Hindlimb muscle (tissue), 1 donor: ENCODE results near the gene EPHB2. TPM values are rescaled to one million over a fixed set of nuclear protein-coding genes. Genes with fewer than 3 reads are reported as not detected.

Source experiments
- DNase-seq: peaks from one replicate; pipeline ENCODE4 v3.0.0-alpha.2; 2013
- polyA plus RNA-seq: library from polyadenylated mRNA; unstranded; fragments of 120-200 nt; gene quantifications from one replicate; pipeline ENCODE4 v1.2.1, GENCODE V29; 2013; ENCODE audit not compliant: insufficient read length

The EPHB2 gene
- polyA plus RNA-seq, 1 donor = 15.2 TPM

DNA sequence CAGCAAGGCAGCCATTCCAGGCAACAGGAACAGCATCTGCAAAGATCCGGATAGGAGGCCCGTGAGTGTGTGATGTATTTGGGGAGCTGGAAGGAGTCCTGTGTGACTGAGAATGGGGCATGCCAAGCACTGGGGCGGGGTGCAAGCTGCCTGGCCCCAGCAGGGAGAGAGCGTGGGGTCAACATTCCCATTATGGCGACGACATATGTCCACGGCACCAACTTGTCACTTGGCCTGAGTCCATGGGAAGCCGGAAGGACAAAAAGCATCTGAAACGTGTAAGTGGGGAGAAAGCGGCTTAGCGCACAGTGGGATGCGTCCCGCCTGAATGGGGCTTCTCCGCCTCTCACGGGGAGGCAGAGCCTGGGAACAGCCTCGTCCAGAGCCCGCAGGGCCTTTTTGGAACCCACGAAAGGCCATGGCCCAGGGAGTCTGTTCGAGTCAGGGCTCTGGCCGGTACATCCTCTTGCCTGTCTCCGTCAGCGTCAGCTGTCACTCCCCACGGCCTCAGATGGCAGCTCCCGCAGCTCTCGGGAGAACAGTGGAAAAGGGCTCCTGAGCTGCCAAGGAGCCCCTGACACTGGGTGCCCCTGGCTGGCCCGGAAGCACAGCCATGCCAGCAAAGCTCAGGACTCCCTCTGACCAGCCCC is 12.4 kb downstream of the EPHB2 start:
- DNase-seq = no peak

DNA sequence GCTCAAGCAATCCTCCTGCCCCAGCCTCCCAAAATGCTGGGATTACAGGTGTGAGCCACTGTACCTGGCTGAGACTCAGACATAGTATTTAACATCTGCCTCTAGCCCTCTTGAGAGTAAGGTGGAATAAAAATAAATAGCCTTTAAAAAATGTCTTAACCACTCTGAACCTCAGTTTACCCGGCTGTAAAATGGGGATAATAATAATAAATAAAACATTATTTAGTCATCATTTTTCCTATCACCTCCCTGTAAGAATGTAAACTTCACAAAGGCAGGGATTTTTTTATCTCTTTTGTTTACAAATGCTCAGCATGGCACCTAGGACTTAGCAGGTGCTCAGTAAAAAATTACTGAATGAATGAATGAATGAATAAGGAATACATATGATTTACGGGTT is 17.2 kb downstream of the EPHB2 start:
- DNase-seq = no peak

DNA sequence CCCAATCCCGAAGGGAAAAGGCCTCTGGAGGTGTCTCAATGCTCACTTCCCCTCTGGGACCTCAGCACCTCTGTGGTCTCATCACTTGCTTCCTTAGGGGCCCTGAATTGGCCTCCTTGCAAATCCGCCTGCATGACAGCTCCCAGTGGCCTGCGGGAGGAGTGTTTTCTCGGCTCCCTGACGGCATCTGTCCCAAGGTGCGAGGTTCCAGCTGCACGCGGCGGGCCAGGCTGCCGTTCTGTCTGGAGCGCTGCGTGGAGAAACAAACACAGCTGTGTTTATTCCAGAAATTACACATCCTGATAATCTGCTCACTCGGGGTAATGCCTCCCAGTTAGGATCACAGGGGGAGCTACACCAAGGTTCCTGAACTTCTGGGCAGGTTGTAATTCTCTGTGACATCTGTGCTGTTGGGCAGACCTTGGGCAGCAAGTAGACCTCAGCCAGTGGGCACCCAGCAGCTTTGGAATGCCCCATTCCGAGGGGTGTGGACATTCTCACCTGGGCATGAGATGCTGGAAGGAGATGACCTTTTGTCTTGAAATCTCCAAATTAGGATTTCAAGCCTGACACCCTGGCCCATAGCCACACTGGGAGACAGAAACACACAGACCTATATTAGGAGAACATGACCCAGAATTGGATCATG is 18.2 kb downstream of the EPHB2 start:
- no peak for DNase-seq

DNA sequence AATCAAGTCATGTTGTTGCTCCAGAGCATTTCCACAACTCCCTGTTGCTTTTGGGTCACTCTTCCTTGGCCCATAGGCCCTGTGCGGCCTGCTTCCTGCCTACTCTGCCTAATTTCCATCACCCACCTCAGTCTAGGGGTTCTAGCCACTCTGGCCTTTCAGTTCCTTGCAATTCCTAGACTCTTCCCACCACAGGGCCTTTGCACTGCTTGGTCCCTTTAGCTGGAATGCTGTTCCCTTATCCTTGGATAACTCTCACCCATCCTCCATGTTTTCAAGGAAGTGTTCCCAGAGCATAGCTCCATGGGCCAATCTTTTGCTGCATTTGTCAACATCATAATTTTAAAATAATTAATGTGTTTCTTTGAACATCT is 18.7 kb downstream of the EPHB2 start:
- no peak for DNase-seq

DNA sequence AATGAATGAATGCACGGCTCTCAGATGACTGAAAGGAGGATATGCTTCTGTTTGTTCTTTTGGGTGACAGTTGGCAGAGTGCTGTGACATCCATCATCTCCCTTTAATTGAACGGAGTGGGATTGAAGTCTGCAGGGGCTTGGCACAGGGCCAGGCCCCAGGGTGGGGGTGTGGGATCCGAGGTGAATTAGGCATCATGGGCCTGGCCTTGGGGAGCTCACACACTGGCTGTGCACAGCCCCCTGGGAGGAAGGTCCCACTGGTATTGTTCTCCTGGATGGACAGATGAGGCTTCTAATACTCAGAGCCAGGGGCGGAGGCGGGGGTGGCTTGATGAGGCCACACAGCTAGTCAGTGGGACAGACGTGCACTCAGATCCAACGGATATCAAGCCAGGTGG is 19.3 kb downstream of the EPHB2 start:
- DNase-seq = no peak

DNA sequence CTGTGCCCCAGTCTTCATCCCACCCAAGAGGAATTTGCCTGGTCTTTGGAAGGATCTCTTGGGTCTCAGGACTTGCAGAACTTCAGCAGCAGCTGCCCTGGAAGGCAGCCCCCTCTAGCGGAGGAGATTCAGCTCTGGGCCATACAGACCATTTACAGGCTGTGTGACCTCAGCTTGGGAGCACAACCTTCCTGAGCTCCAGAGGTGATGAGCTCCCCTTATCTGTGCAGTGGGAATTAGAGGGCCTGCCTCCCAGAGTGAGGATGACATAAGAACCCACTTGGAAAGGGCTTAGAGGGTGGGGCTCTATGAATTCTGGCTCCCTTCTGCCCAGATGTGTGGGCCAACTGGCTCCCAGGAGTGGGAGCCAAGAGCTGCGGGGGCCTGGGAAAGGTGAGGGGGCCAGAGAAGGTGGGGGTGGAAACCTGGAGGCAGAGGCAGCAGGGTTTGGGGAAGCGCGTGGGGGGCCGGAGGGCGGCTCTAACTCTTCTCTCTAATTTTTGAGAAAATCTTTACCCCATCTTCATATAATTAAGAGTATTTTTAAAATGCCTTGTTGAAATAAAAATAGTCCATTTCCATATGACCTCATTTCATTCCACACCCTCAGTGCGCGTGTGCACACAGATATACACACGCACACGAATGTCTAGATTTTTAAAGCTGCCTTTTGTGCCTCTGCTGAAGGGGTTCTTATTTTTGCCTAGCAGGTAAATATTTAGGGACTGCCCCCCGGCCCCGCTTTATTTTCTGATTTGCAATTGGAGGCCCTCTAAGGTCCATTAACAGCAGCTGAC is 21.5 kb downstream of the EPHB2 start:
- peak; percentile 33 for DNase-seq

DNA sequence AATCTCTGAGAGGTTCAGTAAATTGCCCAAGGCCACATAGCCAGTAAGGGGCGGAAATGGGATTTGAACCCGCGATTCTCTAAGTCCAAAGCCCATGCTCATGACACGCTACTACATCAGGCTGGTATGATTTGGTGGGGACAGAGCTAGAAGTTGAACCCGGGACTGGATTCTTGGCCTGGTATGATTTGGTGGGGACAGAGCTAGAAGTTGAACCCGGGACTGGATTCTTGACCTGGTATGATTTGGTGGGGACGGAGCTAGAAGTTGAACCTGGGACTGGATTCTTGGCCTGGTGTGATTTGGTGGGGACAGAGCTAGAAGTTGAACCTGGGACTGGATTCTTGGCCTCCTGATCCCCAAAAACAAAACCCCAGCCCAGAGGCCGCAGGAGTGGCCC is 23.0 kb downstream of the EPHB2 start:
- no peak for DNase-seq

DNA sequence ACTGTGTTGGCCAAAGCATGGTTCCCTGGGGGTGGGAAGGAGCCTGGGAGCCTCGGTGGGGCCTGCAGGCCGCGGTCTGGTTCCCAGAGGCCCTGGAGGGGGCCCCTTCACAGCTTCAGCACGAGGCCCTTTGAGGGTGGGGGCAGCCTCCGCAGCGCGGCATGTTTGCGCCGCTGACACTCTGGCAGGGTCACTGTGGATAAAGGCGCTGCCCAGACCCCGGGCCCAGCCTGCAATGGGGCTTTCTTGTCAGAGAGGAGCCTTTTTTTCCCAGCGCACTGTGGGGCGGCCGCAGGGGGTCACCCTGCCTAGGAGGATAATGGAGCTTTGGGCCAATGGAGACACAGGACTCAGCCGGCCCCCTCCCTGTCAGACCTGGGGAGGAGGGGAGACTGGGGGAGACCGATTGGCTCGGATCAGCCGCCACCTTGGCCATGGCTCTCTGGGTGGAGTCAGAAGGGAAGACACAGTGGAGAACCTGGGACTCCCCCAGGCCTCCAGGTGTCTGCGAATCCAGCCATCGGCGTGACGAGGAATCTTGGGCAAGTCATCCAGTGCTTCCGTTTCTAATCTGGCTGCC is 26.0 kb downstream of the EPHB2 start:
- DNase-seq = no peak

DNA sequence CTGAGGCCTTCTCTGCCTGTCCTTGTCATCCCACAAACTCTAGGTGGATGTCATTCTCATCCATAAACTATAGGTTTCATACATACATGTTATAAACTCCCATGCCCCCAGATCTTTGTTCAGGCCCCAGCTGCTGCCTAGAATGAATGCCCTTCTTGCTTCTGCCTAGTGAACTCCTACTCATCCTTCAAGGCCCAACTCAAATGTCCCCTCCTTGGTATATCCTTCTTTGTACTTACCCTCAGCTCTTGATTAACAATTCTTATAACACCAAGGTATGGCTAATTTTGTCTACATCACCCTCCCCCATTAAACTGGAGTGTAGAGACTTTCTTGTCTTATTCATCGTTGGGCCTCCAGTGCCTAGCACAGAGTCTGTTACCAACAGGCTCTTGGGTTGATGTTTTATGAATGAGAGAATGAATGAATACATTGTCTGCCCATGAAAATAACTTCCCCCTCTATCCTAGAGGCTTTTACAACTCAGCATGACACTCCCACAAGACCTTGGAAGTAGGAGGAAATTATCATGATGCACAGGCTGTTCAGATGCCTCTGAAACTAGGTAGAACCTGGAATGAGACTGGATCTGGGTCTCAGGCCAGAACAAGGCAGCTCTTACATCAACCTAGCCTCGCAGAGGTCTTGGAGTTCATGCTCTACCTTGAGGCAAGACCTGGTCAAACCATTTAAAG is 26.9 kb downstream of the EPHB2 start:
- DNase-seq = no peak

DNA sequence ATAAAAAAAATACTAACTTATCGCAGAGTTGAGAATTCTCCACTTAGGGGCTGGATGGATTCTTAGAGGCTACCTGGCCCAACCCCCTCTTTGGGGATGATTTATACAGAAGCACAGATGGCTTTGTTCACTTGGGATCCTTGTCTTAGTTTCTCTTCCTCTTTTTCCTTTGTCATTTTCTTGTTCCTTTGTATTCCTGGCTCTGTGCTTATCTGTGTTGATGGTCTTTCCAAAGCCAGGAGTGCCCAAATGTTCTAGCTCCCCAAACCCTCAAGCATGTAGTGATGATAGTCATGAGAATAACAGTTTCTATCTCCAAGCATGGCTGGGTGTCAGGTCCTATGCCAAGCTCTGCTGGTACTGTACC is 27.4 kb downstream of the EPHB2 start:
- DNase-seq = no peak

DNA sequence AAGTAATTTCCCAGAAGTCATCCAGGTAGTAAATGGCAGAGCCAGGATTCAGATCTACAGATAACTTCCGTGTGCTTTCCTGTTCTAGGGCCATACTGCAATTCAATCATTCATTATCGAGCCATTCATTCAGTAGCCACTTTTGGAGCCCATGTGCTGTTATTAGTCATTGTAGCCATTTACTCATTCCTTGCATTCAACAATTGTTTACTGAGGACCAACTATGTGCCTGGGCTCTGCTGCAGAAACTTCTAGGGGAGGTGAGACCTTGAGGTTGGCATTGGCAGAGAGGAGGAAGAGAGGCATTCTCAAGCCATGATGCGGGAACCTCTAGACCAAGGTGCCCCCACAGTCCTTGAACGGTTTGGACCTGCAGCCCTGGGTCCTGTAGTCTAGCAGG is 27.9 kb downstream of the EPHB2 start:
- no peak for DNase-seq

DNA sequence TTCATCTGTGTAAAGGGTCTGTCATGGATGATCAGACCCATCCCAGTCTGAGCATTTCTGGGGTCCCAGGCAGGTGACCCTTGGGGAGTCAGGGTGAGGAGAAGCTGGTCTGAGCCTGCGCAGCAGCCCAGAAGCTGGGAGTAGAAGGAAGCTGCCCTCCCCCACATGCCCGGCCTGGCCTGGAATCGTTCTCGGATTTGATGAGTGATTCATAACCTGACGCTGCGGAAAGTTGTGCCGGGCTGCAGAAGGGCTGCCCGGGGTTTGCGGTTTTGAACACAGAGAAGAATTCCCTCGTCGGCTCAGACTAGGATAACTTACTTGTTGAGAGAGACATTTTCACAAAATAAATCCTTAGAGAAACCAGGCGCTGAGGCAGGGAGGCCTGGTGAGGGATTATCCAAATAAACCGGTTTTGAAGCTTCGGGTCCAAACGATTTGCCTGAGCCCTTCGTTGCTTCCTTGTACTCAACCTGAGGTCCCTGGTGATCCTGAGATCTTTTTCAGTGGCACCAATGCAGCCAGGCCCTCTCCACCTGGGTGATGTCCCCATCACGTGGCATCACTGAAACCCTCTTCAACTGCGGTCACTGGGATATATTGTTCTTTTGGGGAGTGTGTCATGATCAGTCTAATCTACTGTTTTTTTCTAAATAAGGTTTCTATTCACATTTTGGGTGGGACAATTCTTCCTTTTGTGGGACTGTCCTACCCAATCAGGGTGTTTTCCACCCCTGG is 29.2 kb downstream of the EPHB2 start:
- no peak for DNase-seq

DNA sequence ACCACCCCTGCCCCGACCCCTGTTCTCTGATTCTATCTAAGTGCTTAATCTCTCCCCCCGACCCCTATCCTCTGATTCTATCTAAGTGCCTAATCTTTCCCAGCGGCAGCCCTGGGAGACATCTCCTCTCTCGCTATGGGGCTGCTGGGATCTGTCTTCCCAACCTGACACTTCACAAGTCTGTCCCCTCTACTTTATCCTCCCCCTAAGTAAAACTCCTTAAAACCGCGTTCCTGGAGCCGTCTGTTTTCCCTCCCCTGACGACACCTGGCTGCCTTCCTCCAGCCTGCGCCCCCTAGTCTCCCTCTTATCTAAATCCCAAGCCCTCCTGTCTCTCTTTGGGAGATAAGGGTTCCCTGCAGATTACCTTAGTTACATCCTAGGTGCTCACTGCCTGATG is 30.5 kb downstream of the EPHB2 start:
- DNase-seq = no peak

DNA sequence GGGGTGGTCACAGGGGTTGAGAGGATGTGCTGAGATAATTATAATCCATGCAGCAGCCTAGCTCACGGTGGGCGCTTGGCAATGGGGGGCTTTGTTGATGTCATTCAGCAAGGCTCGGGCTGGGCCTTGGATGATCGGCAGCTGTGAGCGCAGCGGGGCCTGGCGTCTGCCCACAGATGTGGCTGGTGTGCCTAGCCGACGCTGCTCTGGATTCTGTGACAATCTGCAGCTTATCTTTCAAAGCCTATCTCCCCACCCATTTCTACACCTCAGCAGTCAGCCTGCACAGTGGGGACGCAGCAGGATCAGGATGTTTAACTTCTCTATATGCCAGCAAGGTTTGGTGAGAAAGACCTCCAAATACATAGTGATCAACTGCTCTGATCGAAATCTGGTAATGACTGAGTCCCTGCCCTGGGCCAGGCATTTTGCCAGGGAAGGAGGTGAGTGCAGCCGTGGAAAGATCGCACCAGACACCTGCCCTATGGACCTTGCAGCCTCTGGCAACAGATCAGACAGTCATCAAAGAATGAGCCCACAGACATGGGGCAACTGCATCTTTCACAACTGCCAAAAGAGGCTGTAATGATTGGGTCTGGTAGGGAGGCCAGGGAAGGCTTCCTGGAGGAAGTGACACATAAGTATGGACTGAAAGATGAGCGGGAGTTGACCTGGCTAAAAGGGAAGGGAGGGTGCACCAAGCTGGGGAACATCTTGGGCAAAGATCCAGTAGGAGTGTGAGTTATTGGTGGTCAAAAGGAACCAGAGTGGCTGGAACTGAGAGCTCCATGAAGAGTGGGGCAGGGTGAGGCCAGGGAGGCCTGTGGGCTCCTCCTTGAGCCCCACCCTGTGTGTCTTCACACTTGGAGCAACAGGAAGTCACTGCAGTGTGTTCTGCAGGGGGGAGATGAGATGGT is 35.3 kb downstream of the EPHB2 start:
- no peak for DNase-seq

DNA sequence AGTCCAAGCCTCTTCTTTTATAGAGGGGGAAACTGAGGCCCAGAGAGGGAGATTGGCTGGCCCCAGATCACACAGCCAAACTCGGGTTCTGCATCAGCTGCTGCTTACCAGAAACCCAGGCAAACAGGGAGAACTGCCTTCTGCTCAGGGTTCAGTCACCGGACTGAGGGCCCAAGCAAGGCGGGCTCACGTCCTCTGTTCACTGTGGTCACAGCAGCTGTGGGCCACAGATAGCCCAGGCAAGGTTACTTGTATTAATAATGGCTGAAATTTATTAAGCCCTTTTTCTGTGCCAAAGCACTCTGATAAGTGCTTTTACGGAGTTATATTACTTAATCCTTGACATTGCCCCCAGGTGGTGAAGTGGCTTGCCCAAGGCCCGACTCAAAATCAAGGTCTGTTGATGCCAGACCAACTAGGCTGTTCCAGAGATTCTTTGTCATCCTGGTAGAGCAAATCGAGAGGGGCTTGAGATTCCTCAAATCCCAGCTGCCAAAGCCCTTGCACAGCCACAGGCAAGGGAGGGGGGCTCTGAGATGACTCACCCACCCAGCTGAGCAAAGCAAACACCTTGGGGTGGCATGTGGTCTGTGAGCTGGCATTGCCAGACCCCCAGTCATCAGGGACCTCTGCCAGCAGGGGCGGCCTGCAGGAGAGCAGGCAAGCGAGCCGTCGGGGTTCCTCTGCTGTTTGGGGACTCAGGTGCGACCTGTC is 36.5 kb downstream of the EPHB2 start:
- DNase-seq = no peak

DNA sequence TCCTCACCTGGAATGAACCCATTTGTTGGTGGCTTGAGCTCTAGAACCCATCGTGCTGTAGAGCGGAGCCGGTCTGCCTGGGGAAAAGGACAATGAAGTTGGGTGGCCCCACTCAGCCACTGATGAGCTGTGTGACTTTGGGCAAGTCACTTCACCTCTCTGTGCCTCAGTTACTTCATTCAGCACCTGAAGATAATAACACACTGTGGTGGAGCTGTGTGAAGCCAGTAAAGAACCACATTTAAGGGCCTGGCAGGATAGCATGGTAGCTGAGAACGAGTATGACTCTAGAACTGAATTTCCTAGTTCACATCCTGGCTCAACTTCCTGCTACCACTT is 37.1 kb downstream of the EPHB2 start:
- DNase-seq = no peak

DNA sequence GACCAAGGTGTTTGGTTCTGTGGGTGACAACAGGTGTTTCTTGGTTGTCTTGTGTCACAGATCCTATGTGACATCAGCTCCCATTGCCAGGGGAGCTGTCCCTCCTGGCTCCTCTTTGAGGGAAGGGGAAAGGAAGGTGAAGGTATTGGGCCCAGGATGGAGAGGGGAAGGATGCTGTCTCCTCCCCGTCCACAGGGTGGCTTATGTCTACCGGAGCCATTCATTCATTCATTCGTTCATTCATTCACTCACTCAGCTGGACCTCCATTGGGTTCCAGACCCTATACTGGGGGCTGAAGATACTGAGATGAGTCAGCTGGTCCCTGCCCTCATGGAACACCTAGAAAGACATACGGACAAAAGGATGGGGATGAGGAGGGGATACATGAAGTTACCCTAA is 38.9 kb downstream of the EPHB2 start:
- DNase-seq = no peak

DNA sequence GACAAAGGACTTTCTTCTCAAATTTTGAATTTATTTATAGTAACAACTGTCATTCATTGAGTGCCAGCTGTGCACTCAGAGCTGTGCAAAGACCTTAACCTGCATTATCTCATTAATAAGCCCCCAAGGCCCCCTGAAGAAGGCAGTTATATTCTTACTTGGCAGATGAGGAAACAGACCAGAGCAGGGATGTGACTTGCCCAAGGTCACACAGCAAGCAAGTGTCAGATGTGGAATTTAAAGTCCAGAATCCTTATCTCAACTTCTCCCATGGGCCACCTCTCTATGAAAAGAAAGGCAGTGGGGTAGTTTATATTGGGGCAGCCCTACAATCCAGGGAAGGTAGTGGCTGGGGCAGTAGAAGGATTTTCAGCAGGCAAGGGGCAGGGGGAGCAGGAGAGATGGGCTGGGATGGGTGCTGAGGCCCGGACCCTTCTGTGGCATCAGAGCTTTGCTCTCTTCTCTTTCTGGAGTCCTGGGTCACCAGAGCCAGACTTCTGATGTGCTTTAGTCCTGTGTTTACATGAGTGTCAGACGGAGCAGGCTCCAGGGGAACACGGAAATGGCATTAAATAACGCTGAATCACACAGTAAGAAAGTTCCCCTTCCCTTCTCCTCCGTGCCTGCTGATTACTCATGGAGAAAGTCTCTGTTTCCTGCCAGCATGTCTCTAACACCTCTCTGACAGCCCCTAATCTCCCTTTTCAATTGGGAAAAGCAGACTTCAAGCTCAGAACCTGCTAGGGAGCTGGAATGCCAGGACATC is 39.5 kb downstream of the EPHB2 start:
- peak; percentile 47 for DNase-seq

DNA sequence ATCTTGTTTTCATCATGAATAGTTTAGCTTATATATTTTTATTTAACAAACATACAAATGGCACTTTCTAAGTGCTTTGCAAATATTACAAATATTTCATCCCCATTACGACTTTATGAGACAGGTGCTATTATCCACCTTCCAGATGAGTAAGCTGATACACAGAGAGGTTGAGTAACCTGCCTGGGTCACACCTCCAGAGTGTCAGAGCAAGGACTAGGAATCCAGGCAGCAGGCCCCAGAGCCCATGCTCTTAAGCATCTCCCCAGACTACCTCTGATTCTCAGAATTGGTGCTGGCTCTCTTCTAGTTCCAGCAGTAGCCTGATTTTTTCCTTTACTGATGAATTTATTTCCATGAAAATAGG is 40.0 kb downstream of the EPHB2 start:
- DNase-seq = peak; percentile 42

DNA sequence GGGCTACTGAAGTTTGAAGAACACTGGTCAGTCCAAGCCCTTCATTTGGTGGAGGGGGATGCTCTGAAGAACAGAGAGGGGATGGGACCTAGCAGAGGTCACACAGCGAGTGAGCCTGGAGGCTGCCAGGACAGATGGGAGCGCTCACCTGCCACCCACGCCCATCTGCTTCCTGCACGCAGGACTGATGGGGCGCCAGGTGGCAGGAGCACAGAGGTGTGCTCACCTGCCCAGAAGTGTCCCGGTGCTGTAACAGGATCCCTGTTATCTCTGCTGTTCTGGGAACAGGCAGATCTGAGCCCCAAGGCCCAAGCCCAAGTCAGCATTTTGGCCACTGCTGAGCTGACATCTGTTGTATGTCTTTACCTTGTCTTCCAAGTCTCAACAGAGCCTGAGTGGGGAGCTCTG is 40.5 kb downstream of the EPHB2 start:
- no peak for DNase-seq
